DMS53 (cell line): Measurements from ENCODE around the gene SMG7.
"Not testable (repeated sequence)": the region's sequence is repeated elsewhere in the genome, so short reads cannot be mapped to it uniquely, and the experiment has no call there.

Experiments used
- DNase-seq: peaks from one replicate; lab custom pipeline; 2025; lab: John Stamatoyannopoulos, UW

The SMG7 gene, protein sequence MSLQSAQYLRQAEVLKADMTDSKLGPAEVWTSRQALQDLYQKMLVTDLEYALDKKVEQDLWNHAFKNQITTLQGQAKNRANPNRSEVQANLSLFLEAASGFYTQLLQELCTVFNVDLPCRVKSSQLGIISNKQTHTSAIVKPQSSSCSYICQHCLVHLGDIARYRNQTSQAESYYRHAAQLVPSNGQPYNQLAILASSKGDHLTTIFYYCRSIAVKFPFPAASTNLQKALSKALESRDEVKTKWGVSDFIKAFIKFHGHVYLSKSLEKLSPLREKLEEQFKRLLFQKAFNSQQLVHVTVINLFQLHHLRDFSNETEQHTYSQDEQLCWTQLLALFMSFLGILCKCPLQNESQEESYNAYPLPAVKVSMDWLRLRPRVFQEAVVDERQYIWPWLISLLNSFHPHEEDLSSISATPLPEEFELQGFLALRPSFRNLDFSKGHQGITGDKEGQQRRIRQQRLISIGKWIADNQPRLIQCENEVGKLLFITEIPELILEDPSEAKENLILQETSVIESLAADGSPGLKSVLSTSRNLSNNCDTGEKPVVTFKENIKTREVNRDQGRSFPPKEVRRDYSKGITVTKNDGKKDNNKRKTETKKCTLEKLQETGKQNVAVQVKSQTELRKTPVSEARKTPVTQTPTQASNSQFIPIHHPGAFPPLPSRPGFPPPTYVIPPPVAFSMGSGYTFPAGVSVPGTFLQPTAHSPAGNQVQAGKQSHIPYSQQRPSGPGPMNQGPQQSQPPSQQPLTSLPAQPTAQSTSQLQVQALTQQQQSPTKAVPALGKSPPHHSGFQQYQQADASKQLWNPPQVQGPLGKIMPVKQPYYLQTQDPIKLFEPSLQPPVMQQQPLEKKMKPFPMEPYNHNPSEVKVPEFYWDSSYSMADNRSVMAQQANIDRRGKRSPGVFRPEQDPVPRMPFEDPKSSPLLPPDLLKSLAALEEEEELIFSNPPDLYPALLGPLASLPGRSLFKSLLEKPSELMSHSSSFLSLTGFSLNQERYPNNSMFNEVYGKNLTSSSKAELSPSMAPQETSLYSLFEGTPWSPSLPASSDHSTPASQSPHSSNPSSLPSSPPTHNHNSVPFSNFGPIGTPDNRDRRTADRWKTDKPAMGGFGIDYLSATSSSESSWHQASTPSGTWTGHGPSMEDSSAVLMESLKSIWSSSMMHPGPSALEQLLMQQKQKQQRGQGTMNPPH

GRCh38 chr1:183472488-183473216 is at the start of gene SMG7:
SMG7 (plus strand) TSS chr1:183472499; CDS start chr1:183472621, 122 bp downstream.
- DNase-seq, result peak; percentile 78

DNA sequence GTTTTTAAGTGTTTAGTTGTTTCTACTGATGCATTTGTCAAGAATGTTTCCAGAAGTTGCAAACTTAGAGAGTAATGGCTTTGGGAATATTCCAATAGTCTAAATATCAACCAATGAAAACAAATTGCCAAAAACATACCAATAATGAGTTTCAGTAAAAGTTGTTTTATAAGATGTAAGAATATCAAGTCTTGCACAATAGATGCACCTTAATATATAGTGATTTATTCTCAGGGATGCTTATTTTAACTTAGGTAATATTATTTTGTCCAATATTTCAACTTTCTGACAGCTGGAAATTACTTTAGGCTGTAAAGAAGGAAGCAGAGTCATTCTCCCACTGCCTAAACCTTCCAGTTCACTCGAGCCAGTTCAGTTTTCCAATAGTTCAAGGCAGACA is 48.8 kb upstream of the SMG7 start:
- no peak for DNase-seq

GRCh38 chr1:183424691-183425090 is 47.6 kb upstream of the SMG7 start:
- DNase-seq, result no peak

DNA sequence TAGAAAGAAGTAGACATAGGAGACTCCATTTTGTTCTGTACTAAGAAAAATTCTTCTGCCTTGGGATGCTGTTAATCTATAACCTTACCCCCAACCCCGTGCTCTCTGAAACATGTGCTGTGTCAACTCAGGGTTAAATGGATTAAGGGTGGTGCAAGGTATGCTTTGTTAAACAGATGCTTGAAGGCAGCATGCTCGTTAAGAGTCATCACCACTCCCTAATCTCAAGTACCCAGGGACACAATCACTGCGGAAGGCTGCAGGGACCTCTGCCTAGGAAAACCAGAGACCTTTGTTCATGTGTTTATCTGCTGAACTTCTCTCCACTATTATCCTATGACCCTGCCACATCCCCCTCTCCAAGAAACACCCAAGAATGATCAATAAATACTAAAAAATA is 44.7 kb upstream of the SMG7 start:
- DNase-seq, result not testable (repeated sequence)

GRCh38 chr1:183431840-183432547 is 40.3 kb upstream of the SMG7 start:
- DNase-seq, result no peak

DNA sequence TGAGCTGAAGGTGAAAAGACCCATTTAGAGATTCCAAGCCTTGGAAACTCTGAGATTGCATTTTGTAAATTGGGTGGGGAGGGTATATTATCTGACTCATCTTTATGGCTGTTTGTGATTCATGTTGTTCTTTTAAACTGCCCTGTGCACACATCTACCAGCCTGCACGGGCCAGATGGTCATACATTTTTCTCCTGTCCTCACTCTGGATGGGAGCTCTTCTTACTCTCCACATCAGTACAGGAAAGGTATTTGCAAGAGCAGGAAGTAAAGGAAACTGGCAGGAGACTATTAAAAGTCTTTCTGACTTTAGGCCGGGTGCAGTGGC is 39.8 kb upstream of the SMG7 start:
- no peak for DNase-seq

DNA sequence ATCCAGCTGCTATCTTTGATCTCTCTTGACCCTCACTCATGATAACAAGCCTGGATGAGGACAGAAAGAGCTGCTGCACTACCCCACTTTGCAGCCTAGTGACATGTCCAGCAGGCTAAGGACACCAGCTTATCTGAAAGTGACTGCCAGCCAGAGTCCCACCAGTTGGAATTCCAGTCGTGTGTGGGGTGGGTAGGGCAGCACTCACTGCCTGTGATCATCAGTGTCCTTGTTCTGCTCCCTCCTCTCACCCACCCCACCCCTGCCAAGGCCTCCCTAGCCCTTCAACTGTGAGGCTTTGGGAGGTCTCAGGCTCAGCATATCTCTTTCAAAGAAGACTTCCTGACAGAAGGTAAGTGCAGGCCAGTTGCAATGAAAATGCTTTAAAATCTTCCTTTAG is 38.6 kb upstream of the SMG7 start:
- no peak for DNase-seq

GRCh38 chr1:183435497-183435896 is 36.8 kb upstream of the SMG7 start:
- DNase-seq, result no peak

- DNase-seq, result no peak
These were observed 34.2 kb upstream of the SMG7 start for GRCh38 chr1:183438060-183438459.

- DNase-seq, result peak; percentile 54
These were observed 29.3 kb upstream of the SMG7 start for GRCh38 chr1:183443011-183443410.

DNA sequence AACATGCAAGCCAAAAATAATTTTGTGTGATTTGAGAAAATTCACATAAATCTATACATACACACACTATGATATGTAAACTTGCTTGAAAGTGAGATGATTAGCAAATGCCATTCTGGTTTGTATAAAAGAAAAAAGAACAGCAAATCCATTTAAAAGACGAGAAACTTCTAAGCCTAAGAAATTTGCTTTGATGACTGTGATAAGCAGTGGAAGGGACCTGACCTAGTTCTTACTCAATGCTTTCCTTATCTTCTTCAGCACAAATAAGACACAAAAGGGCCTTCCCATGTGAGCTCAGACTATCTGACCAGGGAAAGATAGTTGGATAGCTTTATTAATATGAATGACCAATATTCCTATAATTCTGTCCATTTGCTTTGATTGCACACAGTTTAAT is 28.8 kb upstream of the SMG7 start:
- DNase-seq, result no peak

GRCh38 chr1:183444243-183444642 is 28.1 kb upstream of the SMG7 start:
- no peak for DNase-seq

DNA sequence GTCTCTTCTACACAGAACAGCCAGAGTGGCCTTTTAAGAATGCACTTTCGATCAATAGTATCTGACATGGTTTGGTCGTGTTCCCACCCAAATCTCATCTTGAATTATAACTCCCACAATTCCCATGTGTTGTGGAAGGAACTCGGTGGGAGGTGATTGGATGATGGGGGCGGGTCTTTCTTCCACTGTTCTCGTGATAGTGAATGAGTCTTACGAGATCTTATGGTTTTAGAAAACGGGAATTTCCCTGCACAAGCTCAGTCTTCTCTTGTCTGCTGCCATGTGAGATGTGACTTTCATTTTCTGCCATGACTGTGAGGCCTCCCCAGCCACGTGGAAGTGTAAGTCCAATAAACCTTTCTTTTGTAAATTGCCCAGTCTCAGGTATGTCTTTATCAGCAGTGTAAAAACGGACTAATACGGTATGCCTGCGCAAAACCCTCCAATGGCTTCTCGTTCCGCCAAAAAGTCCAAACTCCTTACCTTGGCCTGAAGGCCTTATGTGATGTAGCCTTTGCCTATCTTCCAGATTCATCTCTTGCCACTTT is 23.0 kb upstream of the SMG7 start:
- no peak for DNase-seq

DNA sequence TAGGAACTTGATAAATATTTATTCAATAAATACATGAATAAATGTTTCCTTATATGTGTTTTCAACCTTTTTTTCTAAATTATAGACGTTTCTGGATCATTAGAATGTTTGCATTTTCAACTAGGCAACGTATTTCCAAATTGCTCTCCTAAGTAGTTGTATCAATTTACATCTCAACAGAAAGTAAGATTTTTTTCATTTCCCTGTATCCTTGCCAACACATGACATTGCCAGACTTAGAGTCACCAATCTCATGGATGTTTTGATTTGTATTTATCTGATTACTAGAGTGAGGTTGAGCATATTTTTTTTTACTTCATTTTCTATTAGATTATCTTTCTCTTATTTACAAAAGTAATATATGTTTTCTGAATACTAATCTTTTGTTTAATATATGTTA is 22.2 kb upstream of the SMG7 start:
- DNase-seq, result no peak

DNA sequence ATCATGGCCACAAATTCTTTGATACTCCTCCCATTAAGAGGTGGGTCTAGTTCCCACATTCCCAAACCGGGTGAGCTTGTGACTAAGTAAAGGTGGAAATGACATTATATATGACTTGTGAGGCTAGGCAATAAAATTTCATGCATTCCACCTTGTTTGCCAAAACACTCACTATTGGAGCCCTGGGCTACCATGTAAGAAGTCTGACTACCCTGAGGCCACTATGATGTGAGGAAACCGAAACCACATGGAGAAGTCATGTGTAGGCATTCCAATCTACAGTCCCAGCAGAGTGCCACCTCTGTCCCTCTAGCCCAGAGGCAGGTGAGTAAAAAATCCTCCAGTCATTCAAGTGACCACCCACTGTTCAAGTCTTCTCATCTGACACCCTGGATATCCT is 17.9 kb upstream of the SMG7 start:
- no peak for DNase-seq

GRCh38 chr1:183456826-183457225 is 15.5 kb upstream of the SMG7 start:
- no peak for DNase-seq

- no peak for DNase-seq
These were observed 14.8 kb upstream of the SMG7 start for GRCh38 chr1:183457449-183457848.

DNA sequence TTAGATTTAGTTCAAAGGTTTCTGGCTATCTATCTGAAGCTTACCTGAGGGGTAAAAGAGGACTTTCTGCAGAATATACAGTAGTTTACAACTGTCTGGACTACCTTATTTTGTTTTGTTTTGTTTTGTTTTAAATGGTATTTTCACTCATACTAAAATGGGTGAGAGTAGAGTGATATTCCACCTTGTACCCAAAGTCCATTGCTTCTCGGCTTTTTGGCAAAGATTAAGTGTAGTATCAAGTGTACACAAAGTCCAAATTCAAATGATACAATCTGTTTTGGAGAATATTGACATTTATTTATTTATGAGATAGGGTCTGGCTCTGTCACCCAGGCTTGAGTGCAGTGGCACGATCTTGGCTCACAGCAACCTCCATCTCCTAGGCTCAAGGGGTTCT is 11.7 kb upstream of the SMG7 start:
- no peak for DNase-seq

DNA sequence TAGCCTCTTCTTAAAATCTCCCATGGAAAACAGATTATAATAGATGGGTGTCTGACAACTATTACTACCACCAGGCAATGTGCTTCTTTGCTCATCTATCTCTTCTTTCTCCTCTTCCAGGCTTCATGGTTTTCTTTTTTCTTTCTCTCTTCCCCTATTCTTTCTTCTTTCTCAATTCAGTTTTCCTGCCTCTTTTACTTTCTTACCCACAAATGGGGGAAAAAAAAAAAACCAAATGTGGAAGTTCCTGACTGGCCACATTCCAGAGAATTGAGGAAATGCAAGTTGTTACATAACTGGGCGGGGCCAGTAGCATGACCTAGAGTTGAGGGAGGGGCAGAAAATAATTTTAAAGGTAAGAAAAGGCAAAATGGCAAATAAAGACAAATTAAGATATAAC is 10.9 kb upstream of the SMG7 start:
- DNase-seq, result peak; percentile 42

DNA sequence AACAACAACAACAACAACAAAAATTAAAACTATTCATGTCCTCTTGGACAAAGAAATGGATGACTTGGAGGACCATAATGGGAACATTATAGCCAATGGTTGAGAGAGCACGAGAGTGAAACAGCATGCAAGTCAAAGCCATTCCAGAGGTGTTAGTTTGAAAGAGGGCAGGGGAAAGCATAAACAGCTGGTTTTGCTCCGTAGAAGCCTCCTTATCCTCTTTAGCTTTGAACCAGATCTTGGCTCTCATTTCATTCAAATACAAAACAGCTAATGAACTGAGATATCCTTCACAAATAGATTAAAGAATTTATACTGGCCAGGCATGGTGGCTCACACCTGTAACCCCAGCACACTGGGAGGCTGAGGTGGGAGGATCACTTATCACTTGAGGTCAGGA is 8.7 kb upstream of the SMG7 start:
- no peak for DNase-seq

DNA sequence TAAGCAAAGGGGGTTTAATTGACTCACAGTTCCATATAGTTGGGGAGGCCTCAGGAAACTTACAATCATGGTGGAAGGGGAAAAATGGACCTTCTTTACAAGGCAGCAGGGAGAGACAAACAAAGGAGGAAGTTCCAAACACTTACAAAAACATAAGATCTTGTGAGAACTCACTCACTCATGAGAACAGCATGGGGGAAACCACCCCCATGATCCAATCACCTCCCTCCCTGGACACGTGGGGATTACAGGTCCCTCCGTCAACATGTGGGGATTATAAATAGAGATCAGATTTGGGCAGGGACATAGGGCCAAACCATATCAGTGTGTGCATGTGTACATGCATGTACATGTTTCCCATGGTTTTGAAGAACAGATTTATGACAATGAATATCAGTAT is 5.5 kb upstream of the SMG7 start:
- DNase-seq, result no peak
